Neutrophil (primary cell): ENCODE measurements around the gene RSAD1.

Source experiments
- H3K27ac ChIP-seq: fragments of 200-600 bp; sonication (generic); 2 replicates; pipeline ENCODE4 v1.5.1; 2016; ENCODE audit warnings: mild to moderate bottlenecking, moderate library complexity
- H3K27me3 ChIP-seq: fragments of 200-600 bp; sonication (generic); 2 replicates; pipeline ENCODE4 v1.6.0; 2016; ENCODE audit warnings: mild to moderate bottlenecking
- H3K36me3 ChIP-seq: fragments of 200-600 bp; sonication (generic); 2 replicates; pipeline ENCODE4 v1.5.1; 2017
- H3K4me1 ChIP-seq, 2 experiments: fragments of 200-600 bp in 1 of 2; sonication (generic) in 1 of 2; 1 replicate in 1 of 2; 2 replicates in 1 of 2; pipeline versions ENCODE4 v1.5.1 to v1.6.1; 2013 to 2016; ENCODE audit warnings: low read depth in 1 of 2, low read length in 1 of 2, mild to moderate bottlenecking in 1 of 2, moderate library complexity in 1 of 2; ENCODE audit not compliant: control insufficient read depth in 1 of 2, insufficient read depth in 1 of 2
- H3K4me3 ChIP-seq, 2 experiments: fragments of 200-600 bp in 1 of 2; sonication (generic) in 1 of 2; 1 replicate in 1 of 2; 2 replicates in 1 of 2; pipeline ENCODE4 v1.5.1; 2013 to 2016; ENCODE audit warnings: low read depth in 1 of 2, low read length in 1 of 2, mild to moderate bottlenecking in 1 of 2, moderate library complexity in 1 of 2
- H3K9me3 ChIP-seq: fragments of 200-600 bp; sonication (generic); 2 replicates; pipeline ENCODE4 v1.5.1; 2016
- TF ChIP-seq, protein P1 (sequence below): fragments of 200-600 bp; sonication (generic); IDR thresholded peaks from 2 replicates; pipeline ENCODE4 v1.5.1; 2016; ENCODE audit warnings: antibody characterized with exemption

Gene RSAD1

DNA sequence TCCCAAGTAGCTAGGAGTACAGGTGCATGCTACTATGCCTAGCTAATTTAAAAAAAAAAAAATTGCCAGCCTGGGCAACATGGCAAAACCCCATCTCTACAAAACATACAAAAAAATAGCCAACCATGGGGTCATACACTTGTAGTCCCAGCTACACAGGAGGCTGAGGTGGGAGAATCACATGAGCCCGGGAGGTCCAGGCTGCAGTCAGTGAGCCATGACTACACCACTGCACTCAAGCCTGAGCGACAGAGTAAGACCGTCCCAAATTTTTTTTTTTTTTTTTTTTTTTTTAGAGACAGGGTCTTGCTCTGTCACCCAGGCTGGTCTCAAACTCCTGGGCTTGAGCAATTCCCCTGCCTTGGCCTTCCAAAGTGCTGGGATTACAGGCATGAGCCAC lies 24.8 kb upstream of the RSAD1 start:
- H3K27ac ChIP-seq = no peak overlapping the region
- H3K4me1 ChIP-seq = peaks cover 8 to 13% of the 10 kb centered on the region in 2 experiments
- TF ChIP-seq, protein P1, sequence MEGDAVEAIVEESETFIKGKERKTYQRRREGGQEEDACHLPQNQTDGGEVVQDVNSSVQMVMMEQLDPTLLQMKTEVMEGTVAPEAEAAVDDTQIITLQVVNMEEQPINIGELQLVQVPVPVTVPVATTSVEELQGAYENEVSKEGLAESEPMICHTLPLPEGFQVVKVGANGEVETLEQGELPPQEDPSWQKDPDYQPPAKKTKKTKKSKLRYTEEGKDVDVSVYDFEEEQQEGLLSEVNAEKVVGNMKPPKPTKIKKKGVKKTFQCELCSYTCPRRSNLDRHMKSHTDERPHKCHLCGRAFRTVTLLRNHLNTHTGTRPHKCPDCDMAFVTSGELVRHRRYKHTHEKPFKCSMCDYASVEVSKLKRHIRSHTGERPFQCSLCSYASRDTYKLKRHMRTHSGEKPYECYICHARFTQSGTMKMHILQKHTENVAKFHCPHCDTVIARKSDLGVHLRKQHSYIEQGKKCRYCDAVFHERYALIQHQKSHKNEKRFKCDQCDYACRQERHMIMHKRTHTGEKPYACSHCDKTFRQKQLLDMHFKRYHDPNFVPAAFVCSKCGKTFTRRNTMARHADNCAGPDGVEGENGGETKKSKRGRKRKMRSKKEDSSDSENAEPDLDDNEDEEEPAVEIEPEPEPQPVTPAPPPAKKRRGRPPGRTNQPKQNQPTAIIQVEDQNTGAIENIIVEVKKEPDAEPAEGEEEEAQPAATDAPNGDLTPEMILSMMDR = no peak
- no peaks in the 10 kb centered on the region for H3K27me3 ChIP-seq
- no peaks in the 10 kb centered on the region for H3K9me3 ChIP-seq
- no peaks in the 10 kb centered on the region for H3K36me3 ChIP-seq
- H3K4me3 ChIP-seq = no peak overlapping the region

DNA sequence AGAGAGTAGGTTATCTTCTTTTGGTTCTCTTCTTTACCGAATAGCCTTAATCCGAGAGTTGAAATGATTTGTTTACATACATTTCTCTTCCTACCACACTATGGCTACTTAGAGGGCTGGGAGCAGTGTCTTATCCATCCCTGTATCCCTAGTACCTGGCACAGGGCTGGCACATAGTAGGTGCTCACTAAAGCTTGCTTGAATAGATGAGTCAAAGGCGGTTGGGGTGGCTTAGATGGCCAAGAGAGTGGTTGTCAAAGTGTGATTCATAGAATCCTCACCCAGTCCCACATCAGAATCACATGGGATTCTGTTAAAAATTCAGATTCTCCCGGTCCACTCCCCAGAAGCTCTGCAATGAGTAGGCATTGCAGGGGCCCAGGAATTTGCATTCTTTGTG lies 21.0 kb upstream of the RSAD1 start:
- no peaks in the 10 kb centered on the region for H3K9me3 ChIP-seq
- H3K36me3 ChIP-seq = no peaks in the 10 kb centered on the region
- H3K27me3 ChIP-seq = no peaks in the 10 kb centered on the region
- peaks cover 4 to 8% of the 10 kb centered on the region in 2 experiments for H3K4me1 ChIP-seq
- TF ChIP-seq, protein P1 = no peak
- H3K4me3 ChIP-seq = no peak overlapping the region
- H3K27ac ChIP-seq = no peak overlapping the region

DNA sequence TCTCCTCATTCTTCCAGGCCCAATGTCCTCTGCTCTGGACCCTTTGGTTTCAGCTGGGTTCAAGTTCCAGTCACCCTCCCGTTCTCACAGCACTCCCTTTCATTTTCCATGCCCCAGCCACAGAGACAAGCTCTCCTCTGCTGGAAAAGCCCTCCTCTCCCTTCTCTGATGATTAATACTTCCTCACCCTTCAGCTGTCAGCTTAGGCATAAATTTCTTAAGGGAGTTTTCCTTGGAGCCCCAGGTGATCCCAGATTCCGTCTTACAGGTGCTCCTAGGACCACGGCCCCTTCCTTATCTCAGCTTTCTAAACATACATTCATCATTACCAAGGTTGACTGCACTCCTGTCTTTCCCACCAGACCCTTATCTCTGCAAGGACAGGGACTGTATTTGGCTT lies 20.4 kb upstream of the RSAD1 start:
- Histone ChIP-seq H3K27ac (no peak overlapping the region), H3K9me3 (no peaks in the 10 kb centered on the region), H3K4me3 (no peak overlapping the region), H3K36me3 (no peaks in the 10 kb centered on the region), H3K27me3 (no peaks in the 10 kb centered on the region), H3K4me1 (peaks cover 0 to 1% of the 10 kb centered on the region in 2 experiments)
- TF ChIP-seq, protein P1 = no peak

DNA sequence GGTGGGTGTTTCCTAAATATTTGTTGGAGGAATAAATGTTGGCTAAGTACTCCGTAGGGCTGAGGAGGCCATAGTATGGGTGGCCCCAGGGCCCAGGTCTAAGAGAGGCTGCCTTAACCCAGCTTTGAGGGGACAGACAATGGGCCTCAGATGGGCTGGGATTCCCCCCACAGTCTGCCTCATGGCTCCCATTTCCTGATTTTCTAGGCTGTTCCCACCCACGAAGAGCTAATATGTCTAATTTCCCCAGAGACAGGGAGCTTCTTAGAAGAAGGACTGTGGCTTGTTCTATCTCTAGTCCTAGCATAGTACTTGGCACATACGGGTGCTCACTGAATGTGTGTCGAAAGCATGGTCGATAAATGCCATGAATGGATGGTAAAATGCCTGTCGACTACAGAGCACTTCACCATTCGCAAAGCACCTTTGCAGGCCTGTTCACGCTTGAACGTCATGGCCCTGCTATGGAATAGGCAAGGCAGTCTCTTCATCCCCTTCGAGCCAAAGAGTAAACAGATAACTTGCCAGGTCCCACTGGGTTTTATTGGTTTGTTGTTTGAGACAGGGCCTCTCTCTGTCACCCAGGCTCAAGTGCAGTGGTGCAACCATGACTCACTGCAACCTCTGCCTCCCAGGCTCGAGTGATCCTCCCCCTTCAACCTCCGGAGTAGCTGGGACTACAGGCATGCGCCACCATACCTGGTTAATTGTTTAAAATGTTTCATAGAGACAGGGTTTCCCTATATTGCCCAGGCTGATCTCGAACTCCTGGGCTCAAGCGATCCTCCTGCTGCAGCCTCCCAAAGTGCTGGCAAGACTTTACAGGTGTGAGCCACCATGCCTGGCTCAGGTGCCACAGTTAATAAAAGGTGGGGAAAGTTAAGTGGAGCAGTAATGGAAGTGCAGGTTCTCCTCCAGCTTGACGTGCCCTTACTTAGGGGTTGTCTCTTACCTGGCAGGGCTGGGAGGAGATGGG lies 19.7 kb upstream of the RSAD1 start:
- H3K27me3 ChIP-seq = no peaks in the 10 kb centered on the region
- H3K36me3 ChIP-seq = no peaks in the 10 kb centered on the region
- TF ChIP-seq, protein P1 = no peak
- no peaks in the 10 kb centered on the region for H3K9me3 ChIP-seq
- H3K4me1 ChIP-seq = no peaks in the 10 kb centered on the region
- H3K27ac ChIP-seq = no peak overlapping the region
- H3K4me3 ChIP-seq = no peak overlapping the region

DNA sequence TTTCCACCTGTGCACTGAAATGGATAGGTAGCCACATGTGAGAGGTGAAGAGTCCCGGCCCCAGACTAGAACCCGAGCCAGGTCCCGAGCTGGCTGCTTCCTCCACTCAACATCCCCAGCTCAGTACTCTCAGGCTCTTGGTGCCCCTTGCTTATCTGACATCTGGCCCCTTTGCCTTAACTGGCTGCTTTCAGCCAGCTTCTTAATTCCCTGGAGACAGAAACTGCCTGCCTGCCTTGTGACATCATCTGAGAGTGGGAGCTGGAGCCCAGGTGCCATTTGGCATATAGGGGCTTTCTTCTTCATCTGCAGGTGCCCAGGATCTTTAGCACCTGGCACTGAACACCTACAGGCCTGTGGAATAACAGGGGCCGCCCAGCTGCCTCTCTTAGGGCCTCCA lies 18.9 kb upstream of the RSAD1 start:
- Histone ChIP-seq H3K4me3 (no peak overlapping the region), H3K4me1 (no peaks in the 10 kb centered on the region), H3K27ac (no peak overlapping the region), H3K27me3 (no peaks in the 10 kb centered on the region), H3K9me3 (no peaks in the 10 kb centered on the region), H3K36me3 (no peaks in the 10 kb centered on the region)
- TF ChIP-seq, protein P1 = no peak
